Measurements from ENCODE around the gene ABCC4.
A peak's percentile ranks its signal among the peaks of the same experiment; 100 is the strongest.

The ABCC4 gene

DNA sequence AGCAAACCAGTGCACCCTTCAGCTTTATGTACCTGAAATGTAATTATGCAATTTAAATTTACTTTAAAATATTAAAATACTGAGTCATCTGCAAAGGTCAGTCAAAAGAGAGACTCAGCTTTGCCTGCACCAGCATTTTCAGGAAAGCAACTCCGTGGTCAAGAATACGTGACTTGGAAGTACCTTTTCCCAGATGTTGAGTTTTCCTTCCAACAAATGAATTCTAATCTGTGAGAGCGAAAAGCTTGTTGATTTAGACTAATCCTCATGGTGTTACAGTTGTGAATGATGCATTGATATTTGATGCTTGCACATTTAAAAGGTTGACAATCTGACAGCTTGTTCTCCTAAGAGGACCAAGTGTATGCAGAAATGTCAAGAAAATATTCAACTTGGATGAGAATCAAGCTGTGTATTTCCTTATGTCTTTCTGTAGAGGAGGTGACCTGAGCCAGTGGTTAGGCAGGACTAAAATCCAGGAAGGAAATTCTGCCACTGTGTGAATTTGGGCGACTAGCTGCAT is 270.4 kb downstream of the ABCC4 start:
- no peak overlapping the region for H3K4me3 ChIP-seq (replicated peaks; ENCODE audit: low read depth, low read length)
- DNase-seq (ENCODE audit: low read depth) = no peak
- TF ChIP-seq, protein P1, sequence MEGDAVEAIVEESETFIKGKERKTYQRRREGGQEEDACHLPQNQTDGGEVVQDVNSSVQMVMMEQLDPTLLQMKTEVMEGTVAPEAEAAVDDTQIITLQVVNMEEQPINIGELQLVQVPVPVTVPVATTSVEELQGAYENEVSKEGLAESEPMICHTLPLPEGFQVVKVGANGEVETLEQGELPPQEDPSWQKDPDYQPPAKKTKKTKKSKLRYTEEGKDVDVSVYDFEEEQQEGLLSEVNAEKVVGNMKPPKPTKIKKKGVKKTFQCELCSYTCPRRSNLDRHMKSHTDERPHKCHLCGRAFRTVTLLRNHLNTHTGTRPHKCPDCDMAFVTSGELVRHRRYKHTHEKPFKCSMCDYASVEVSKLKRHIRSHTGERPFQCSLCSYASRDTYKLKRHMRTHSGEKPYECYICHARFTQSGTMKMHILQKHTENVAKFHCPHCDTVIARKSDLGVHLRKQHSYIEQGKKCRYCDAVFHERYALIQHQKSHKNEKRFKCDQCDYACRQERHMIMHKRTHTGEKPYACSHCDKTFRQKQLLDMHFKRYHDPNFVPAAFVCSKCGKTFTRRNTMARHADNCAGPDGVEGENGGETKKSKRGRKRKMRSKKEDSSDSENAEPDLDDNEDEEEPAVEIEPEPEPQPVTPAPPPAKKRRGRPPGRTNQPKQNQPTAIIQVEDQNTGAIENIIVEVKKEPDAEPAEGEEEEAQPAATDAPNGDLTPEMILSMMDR (IDR thresholded peaks at IDR 0.05; ENCODE audit: low read length, missing control alignments) = no peak

DNA sequence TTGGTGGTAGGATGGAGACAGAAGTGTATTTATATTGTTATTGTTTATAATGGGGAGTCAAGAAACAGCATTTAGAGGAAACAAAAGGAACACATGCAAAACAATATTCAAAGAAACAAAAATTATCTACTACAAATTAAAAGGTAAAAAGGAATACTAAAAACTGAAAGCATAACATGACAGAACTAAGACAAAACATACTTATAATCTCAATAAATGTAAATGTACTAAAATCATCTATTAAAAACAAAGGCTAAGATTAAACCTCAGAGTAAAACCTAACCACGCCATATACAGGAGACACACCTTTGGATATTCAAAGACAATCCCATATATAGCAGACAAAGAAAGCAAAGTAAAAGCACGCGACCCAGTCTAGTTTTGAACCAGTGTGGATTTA is 273.6 kb downstream of the ABCC4 start:
- DNase-seq (ENCODE audit: low read depth) = no peak
- TF ChIP-seq, protein P1 (IDR thresholded peaks at IDR 0.05; ENCODE audit: low read length, missing control alignments) = no peak
- no peak overlapping the region for H3K4me3 ChIP-seq (replicated peaks; ENCODE audit: low read depth, low read length)

DNA sequence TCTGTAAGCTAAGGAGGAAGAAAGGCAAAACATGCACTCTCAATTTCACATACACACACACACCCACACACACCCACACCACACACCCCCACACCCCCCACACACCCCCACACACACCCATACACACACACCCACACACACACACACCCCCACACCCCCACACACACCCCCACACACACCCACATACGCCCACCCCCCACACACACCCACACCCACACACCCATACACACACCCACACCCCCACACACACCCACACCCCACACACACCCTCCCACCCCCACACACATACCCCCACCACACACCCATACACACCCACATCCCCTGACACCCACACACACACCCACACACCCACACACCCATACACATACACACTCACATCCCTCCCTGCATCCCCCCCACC is 276.1 kb downstream of the ABCC4 start:
- no peak for DNase-seq (ENCODE audit: low read depth)
- H3K4me3 ChIP-seq (replicated peaks; ENCODE audit: low read depth, low read length) = no peak overlapping the region
- TF ChIP-seq, protein P1 (IDR thresholded peaks at IDR 0.05; ENCODE audit: low read length, missing control alignments) = no peak

DNA sequence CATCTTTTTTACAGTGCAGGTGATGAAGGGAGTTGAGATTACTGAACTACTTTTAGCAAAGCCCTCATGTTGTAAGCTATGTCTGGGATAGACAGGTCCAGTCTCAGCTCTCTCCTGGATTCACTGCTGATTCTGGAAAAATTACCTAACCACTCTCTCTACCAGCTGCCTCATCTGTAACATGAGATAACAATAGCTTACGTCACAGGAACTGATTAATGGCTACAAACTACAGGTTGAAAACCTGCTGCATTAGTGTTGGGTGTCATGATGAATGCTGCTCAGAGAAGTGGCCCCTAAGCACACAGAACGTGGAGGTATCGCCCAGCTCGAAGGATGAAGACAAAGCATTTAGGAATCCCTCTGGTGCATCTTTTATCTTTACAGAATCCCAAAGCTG is 277.8 kb downstream of the ABCC4 start:
- TF ChIP-seq, protein P1 (IDR thresholded peaks at IDR 0.05; ENCODE audit: low read length, missing control alignments) = no peak
- peak; percentile 17 for DNase-seq (ENCODE audit: low read depth)
- H3K4me3 ChIP-seq (replicated peaks; ENCODE audit: low read depth, low read length) = no peak overlapping the region

DNA sequence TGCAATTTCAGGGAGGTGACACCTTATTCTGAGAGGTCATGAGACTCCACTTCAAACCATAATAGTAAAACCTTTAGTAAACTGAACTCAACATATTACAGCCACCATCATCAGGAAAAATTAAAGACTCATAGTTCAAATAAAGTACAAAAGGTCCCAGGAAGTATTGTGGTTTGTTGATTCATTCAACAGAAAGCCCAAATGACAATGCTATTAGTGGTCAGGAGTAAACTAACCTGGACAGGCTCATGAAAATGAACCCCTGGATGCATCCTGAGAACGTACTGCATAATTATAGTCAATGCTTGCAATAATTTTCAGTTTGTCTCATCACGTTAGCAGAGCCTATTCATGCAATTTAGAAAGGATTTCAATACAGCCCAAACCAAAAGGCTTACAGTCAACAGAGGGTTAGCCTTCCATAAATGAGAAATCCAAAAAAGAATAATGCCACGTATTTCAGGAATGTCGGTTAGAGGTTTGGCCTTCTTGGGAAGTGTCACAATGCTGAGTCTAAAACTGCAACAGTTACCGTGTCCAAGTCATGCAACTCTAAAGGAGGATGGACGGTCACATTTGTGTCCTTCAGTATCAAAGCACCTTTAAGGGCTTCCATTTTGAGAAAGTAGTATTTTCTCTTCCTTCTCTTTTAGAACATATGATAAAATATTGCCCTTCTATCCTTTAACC is 280.8 kb downstream of the ABCC4 start:
- no peak overlapping the region for H3K4me3 ChIP-seq (replicated peaks; ENCODE audit: low read depth, low read length)
- TF ChIP-seq, protein P1 (IDR thresholded peaks at IDR 0.05; ENCODE audit: low read length, missing control alignments) = no peak
- DNase-seq (ENCODE audit: low read depth) = peak; percentile 8

DNA sequence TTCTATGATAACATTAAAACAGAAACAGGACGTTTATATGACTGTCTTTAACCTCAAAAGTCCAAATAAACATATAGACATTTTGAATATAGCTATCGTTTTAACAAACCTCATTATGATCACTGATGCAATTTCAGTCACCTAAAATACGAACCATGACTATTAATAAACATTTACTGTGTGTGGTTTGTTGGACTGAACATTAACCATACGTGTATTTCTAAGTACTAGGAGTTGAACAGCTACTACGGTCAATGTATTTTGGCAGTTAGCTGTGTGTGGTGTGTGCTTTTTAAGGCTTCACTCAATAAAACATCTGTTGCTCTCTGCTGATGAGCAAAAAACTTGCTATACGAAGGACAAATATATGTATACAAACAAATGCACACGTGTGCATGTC is 281.4 kb downstream of the ABCC4 start:
- TF ChIP-seq, protein P1 (IDR thresholded peaks at IDR 0.05; ENCODE audit: low read length, missing control alignments) = no peak
- no peak overlapping the region for H3K4me3 ChIP-seq (replicated peaks; ENCODE audit: low read depth, low read length)
- no peak for DNase-seq (ENCODE audit: low read depth)

DNA sequence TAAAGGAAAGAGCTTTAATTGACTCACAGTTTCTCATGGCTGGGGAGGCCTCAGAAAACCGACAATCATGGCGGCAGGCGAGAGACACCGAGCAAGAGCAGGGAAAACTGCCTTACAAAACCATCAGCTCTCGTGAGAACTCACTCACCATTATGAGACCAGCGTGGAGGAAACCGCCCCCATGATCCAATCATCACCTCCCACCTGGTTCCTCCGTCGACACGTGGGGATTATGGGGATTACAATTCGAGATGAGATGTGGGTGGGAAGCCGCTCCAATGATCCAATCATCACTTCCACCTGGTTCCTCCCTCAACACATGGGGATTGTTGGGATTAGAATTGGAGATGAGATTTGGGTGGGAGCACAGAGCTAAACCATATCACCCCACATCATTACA is 293.9 kb downstream of the ABCC4 start:
- no peak overlapping the region for H3K4me3 ChIP-seq (replicated peaks; ENCODE audit: low read depth, low read length)
- TF ChIP-seq, protein P1 (IDR thresholded peaks at IDR 0.05; ENCODE audit: low read length, missing control alignments) = no peak
- DNase-seq (ENCODE audit: low read depth) = no peak

All from fibroblast of pulmonary artery (primary cell).